ENCODE measurements around the gene AATF.

- no peak for TF ChIP-seq CTCF (IDR thresholded peaks at IDR 0.05)
- no peak for TF ChIP-seq EZH2 (IDR thresholded peaks at IDR 0.05; ENCODE audit: borderline replicate concordance, insufficient read depth, low read depth, low read length, poor library complexity, severe bottlenecking)
Observed at GRCh38 chr17:36935671-36936454, 12.9 kb upstream of the AATF start.

All from B cell (primary cell).